Measurements from ENCODE around the gene GPR141. TPM values are rescaled to one million over a fixed set of nuclear protein-coding genes. Genes with fewer than 3 reads are reported as not detected.

GPR141 gene
- total and polyA plus RNA-seq, 2 of the 13 experiments (the other 11 are each of a cell fraction or from before 2014, with no cell fraction given), result not detected

- Histone ChIP-seq H3K9ac (ENCODE audit: insufficient read depth, low read depth, low read length) (no peak overlapping the region), H2AFZ (ENCODE audit: low read length) (no peak overlapping the region), H3K27me3 (ENCODE audit: control insufficient read depth in 1 of 2, insufficient read depth in 2 of 2, low read length in 2 of 2) (no peaks in the 10 kb centered on the region), H3K9me3 (ENCODE audit: low read length) (no peaks in the 10 kb centered on the region), H3K4me3 (replicated peaks in 1 of 3; ENCODE audit: insufficient read depth in 1 of 3, low read depth in 2 of 3, low read length in 3 of 3) (no peak overlapping the region), H4K20me1 (ENCODE audit: insufficient read depth, low read length) (no peaks in the 10 kb centered on the region), H3K4me2 (ENCODE audit: low read depth, low read length) (no peak overlapping the region), H3K4me1 (ENCODE audit: insufficient read depth, low read length) (no peaks in the 10 kb centered on the region), H3K27ac (ENCODE audit: extremely low read length, insufficient read depth, low read length) (no peak overlapping the region), H3K36me3 (replicated peaks in 1 of 2; ENCODE audit: control insufficient read depth in 1 of 2, insufficient read depth in 2 of 2, low read length in 2 of 2) (no peaks in the 10 kb centered on the region), H3K79me2 (ENCODE audit: insufficient read depth, low read length) (no peaks in the 10 kb centered on the region)
- ATAC-seq, result no peak
- intact Hi-C loops (cut with micrococcal nuclease; ENCODE audit: unreplicated experiment) (no loop called here), in situ Hi-C loops (cut with HindIII; ENCODE audit: extremely low pct_ligation_motif_present, low pct_unique_long_range_greater_than_20kb) (no loop called here)
- BruUV-seq (replicated peaks), result no TSS peak
- CTCF ChIA-PET (ENCODE audit: low intra/inter-chr PET ratio, low total read pairs), result no interaction called here
- POLR2A ChIA-PET, result no interaction called here
- no peak for TF ChIP-seq MED8 (CRISPR knock-in tag; IDR thresholded peaks at IDR 0.05; ENCODE audit: insufficient replicate concordance)
- TF ChIP-seq E2F5 (CRISPR knock-in tag; conservative IDR thresholded peaks at IDR 0.05), result no peak
- no peak for DNase-seq (ENCODE audit: low spot score)
- no peak for FAIRE-seq
These were observed 51.6 kb downstream of the GPR141 start for GRCh38 chr7:37735196-37735595.

GRCh38 chr7:37738321-37738720 is 54.8 kb downstream of the GPR141 start:
- ATAC-seq (no peak), FAIRE-seq (no peak), DNase-seq (ENCODE audit: low spot score) (no peak)
- H3K36me3 ChIP-seq (replicated peaks in 1 of 2; ENCODE audit: control insufficient read depth in 1 of 2, insufficient read depth in 2 of 2, low read length in 2 of 2), result no peaks in the 10 kb centered on the region
- no peaks in the 10 kb centered on the region for H4K20me1 ChIP-seq (ENCODE audit: insufficient read depth, low read length)
- CTCF ChIA-PET (ENCODE audit: low intra/inter-chr PET ratio, low total read pairs), result no interaction called here
- 0% methylated on average over 1 of the region's 1 CpG for WGBS (ENCODE audit: low lambda C conversion rate)
- no peak overlapping the region for H3K4me3 ChIP-seq (replicated peaks in 1 of 3; ENCODE audit: insufficient read depth in 1 of 3, low read depth in 2 of 3, low read length in 3 of 3)
- no peak overlapping the region for H3K4me2 ChIP-seq (ENCODE audit: low read depth, low read length)
- intact Hi-C loops (cut with micrococcal nuclease; ENCODE audit: unreplicated experiment), result no loop called here
- H3K4me1 ChIP-seq (ENCODE audit: insufficient read depth, low read length), result no peaks in the 10 kb centered on the region
- H3K9me3 ChIP-seq (ENCODE audit: low read length), result no peaks in the 10 kb centered on the region
- no peak overlapping the region for H3K9ac ChIP-seq (ENCODE audit: insufficient read depth, low read depth, low read length)
- BruUV-seq (replicated peaks), result no TSS peak
- in situ Hi-C loops (cut with HindIII; ENCODE audit: extremely low pct_ligation_motif_present, low pct_unique_long_range_greater_than_20kb), result no loop called here
- POLR2A ChIA-PET, result no interaction called here
- H3K27ac ChIP-seq (ENCODE audit: extremely low read length, insufficient read depth, low read length), result no peak overlapping the region
- no peaks in the 10 kb centered on the region for H3K79me2 ChIP-seq (ENCODE audit: insufficient read depth, low read length)
- H3K27me3 ChIP-seq (ENCODE audit: control insufficient read depth in 1 of 2, insufficient read depth in 2 of 2, low read length in 2 of 2), result no peaks in the 10 kb centered on the region; a peak in 1 of 5 replicates
- no peak overlapping the region for H2AFZ ChIP-seq (ENCODE audit: low read length)
- TF ChIP-seq ZNF281 (CRISPR knock-in tag; IDR thresholded peaks at IDR 0.05; ENCODE audit: borderline replicate concordance), result no peak
- no peak for TF ChIP-seq ZNF724P (CRISPR knock-in tag; IDR thresholded peaks at IDR 0.05; ENCODE audit: borderline replicate concordance)
- TF ChIP-seq ZNF225 (CRISPR knock-in tag; IDR thresholded peaks at IDR 0.05), result no peak
- no peak for TF ChIP-seq ISL2 (CRISPR knock-in tag; IDR thresholded peaks at IDR 0.05)
- no peak for TF ChIP-seq ZNF75D (CRISPR knock-in tag; IDR thresholded peaks at IDR 0.05; ENCODE audit: borderline replicate concordance)
- TF ChIP-seq HNF1B (CRISPR knock-in tag; IDR thresholded peaks at IDR 0.05), result no peak
- no peak for TF ChIP-seq ADNP (CRISPR knock-in tag; IDR thresholded peaks at IDR 0.05)
- no peak for TF ChIP-seq PAX8 (CRISPR knock-in tag; IDR thresholded peaks at IDR 0.05; ENCODE audit: borderline replicate concordance)
- no peak for TF ChIP-seq ZNF276 (CRISPR knock-in tag; IDR thresholded peaks at IDR 0.05; ENCODE audit: low read depth)
- no peak for TF ChIP-seq ZMYM3 (CRISPR knock-in tag; IDR thresholded peaks at IDR 0.05)
